IMR-90 (cell line): Measurements from ENCODE around the gene GPR82. TPM values are rescaled to one million over a fixed set of nuclear protein-coding genes. Genes with fewer than 3 reads are reported as not detected.

ENCODE experiments used
- ATAC-seq: fragments of 200-7000 bp; cut with Tn5 transposase; 2 replicates; pipeline ENCODE4 v1.9.1; 2020; ENCODE audit warnings: low read depth, mild to moderate bottlenecking, moderate library complexity
- BruUV-seq: library from RNA; stranded (reverse); fragments of 400-500 nt; replicated peaks from 2 replicates; lab custom pipeline; 2021; lab: Mats Ljungman, UMichigan
- CTCF ChIA-PET: fragments of 300-600 bp; formaldehyde crosslinking; extraction: SDS; loops from one replicate; lab custom pipeline; 2021; ENCODE audit warnings: antibody characterized with exemption; lab: Yijun Ruan, JAX
- POLR2A ChIA-PET: fragments of 300-600 bp; sonication (Branson Sonifier 250); formaldehyde crosslinking; loops from one replicate; lab custom pipeline; 2022; ENCODE audit warnings: antibody characterized with exemption; ENCODE audit not compliant: unreplicated experiment; lab: Charles Lee
- DNase-seq: peaks from one replicate; pipeline ENCODE4 v3.0.0; 2013
- H2AFZ ChIP-seq: replicated peaks from 2 replicates; pipeline ENCODE3; 2013; ENCODE audit warnings: low read length, mild to moderate bottlenecking; ENCODE audit not compliant: poor library complexity
- H2AK5ac ChIP-seq: 2 replicates; pipeline ENCODE4 v1.6.1; 2013; ENCODE audit warnings: low read depth, low read length, inconsistent platforms
- H2AK9ac ChIP-seq: replicated peaks from 2 replicates; pipeline ENCODE3; 2013; ENCODE audit warnings: mild to moderate bottlenecking, low read depth, low read length, moderate library complexity; ENCODE audit not compliant: poor library complexity
- H2BK120ac ChIP-seq: 2 replicates; pipeline ENCODE4 v1.6.1; 2013; ENCODE audit warnings: low read depth, low read length, inconsistent platforms
- H2BK15ac ChIP-seq: 3 replicates; pipeline ENCODE4 v1.6.1; 2013; ENCODE audit warnings: low read depth, low read length, inconsistent platforms
- H2BK20ac ChIP-seq: 2 replicates; pipeline ENCODE4 v1.6.1; 2013; ENCODE audit warnings: low read depth, mild to moderate bottlenecking, inconsistent platforms, low read length, moderate library complexity
- H2BK5ac ChIP-seq: 2 replicates; pipeline ENCODE4 v1.6.1; 2013; ENCODE audit warnings: mild to moderate bottlenecking, low read depth, low read length, inconsistent platforms; ENCODE audit not compliant: poor library complexity, severe bottlenecking
- H3K14ac ChIP-seq: replicated peaks from 2 replicates; pipeline ENCODE4 v1.6.1; 2013; ENCODE audit warnings: low read depth, low read length, inconsistent platforms
- H3K18ac ChIP-seq: 2 replicates; pipeline ENCODE4 v1.6.1; 2013; ENCODE audit warnings: low read depth, low read length, control low read depth
- H3K23ac ChIP-seq: 2 replicates; pipeline ENCODE4 v1.6.1; 2013; ENCODE audit warnings: low read depth, low read length, inconsistent platforms
- H3K27ac ChIP-seq: 2 replicates; pipeline ENCODE4 v1.5.1; 2013; ENCODE audit warnings: mild to moderate bottlenecking, control low read depth, low read length; ENCODE audit not compliant: insufficient read depth
- H3K27me3 ChIP-seq: 2 replicates; pipeline ENCODE4 v1.6.1; 2013; ENCODE audit warnings: low read length; ENCODE audit not compliant: control insufficient read depth, insufficient read depth
- H3K36me3 ChIP-seq: 2 replicates; pipeline ENCODE4 v1.6.1; 2013; ENCODE audit warnings: low read length, mixed read lengths; ENCODE audit not compliant: control insufficient read depth, insufficient read depth
- H3K4ac ChIP-seq: 2 replicates; pipeline ENCODE4 v1.6.1; 2013; ENCODE audit warnings: low read depth, low read length, inconsistent platforms
- H3K4me1 ChIP-seq: 2 replicates; pipeline ENCODE4 v1.6.1; 2013; ENCODE audit warnings: low read length, mixed read lengths; ENCODE audit not compliant: control insufficient read depth, insufficient read depth
- H3K4me2 ChIP-seq: 2 replicates; pipeline ENCODE4 v1.6.1; 2013; ENCODE audit warnings: low read depth, mild to moderate bottlenecking, control low read depth, low read length, moderate library complexity
- H3K4me3 ChIP-seq: 2 replicates; pipeline ENCODE4 v1.5.1; 2013; ENCODE audit warnings: low read depth, mild to moderate bottlenecking, control low read depth, low read length, moderate library complexity; ENCODE audit not compliant: insufficient read depth
- H3K56ac ChIP-seq: 2 replicates; pipeline ENCODE4 v1.6.1; 2013; ENCODE audit warnings: low read length, inconsistent platforms; ENCODE audit not compliant: insufficient read depth; ENCODE audit errors: extremely low read depth
- H3K79me1 ChIP-seq, 2 experiments: 2 replicates each; pipeline ENCODE4 v1.6.1; 2013; ENCODE audit warnings: low read length in 2 of 2, inconsistent platforms in 1 of 2, low read depth in 1 of 2
- H3K9ac ChIP-seq: 2 replicates; pipeline ENCODE4 v1.6.1; 2013; ENCODE audit warnings: low read depth, low read length, control low read depth
- H3K9me1 ChIP-seq: 2 replicates; pipeline ENCODE4 v1.6.1; 2013; ENCODE audit warnings: low read length, inconsistent platforms; ENCODE audit not compliant: insufficient read depth
- H3K9me3 ChIP-seq: 2 replicates; pipeline ENCODE4 v1.6.1; 2013; ENCODE audit warnings: low read length; ENCODE audit not compliant: control insufficient read depth, insufficient read depth
- H4K20me1 ChIP-seq: 2 replicates; pipeline ENCODE4 v1.6.1; 2013; ENCODE audit warnings: low read length, inconsistent platforms; ENCODE audit not compliant: insufficient read depth
- H4K5ac ChIP-seq: 2 replicates; pipeline ENCODE4 v1.6.1; 2013; ENCODE audit warnings: mild to moderate bottlenecking, low read depth, low read length, control low read depth
- H4K8ac ChIP-seq, 2 experiments: 2 replicates each; pipeline ENCODE4 v1.6.1; 2013; ENCODE audit warnings: low read depth in 2 of 2, low read length in 2 of 2, control low read depth in 1 of 2, inconsistent platforms in 1 of 2
- H4K91ac ChIP-seq: 2 replicates; pipeline ENCODE4 v1.6.1; 2013; ENCODE audit warnings: low read depth, low read length, inconsistent platforms; ENCODE audit not compliant: insufficient read depth
- BHLHE40 ChIP-seq: fragments of 150-350 bp; IDR thresholded peaks from 2 replicates; pipeline ENCODE4 v1.6.1; 2016; ENCODE audit warnings: mild to moderate bottlenecking, low read depth, low read length
- CEBPB ChIP-seq: IDR thresholded peaks from 2 replicates; pipeline ENCODE4 v1.6.1; 2012; ENCODE audit warnings: low read depth, low read length, improper control_type of control experiment
- CHD1 ChIP-seq: IDR thresholded peaks from 2 replicates; pipeline ENCODE4 v1.6.1; 2012; ENCODE audit warnings: low read depth, low read length, improper control_type of control experiment
- FOS ChIP-seq: fragments of 150-350 bp; IDR thresholded peaks from 2 replicates; pipeline ENCODE4 v1.6.1; 2016; ENCODE audit warnings: low read depth, low read length
- MAFK ChIP-seq: IDR thresholded peaks from 2 replicates; pipeline ENCODE4 v1.6.1; 2012; ENCODE audit warnings: low read depth, low read length, improper control_type of control experiment
- MAZ ChIP-seq: IDR thresholded peaks from 2 replicates; pipeline ENCODE4 v1.6.1; 2012; ENCODE audit warnings: low read depth, mild to moderate bottlenecking, low read length, improper control_type of control experiment, moderate library complexity, borderline replicate concordance
- MXI1 ChIP-seq: IDR thresholded peaks from 2 replicates; pipeline ENCODE4 v1.6.1; 2012; ENCODE audit warnings: low read depth, mild to moderate bottlenecking, low read length, moderate library complexity, borderline replicate concordance
- NFE2L2 ChIP-seq: fragments of 150-350 bp; IDR thresholded peaks from 2 replicates; pipeline ENCODE4 v1.6.1; 2016; ENCODE audit warnings: low read depth, mild to moderate bottlenecking, low read length
- POLR2A ChIP-seq: IDR thresholded peaks from 2 replicates; pipeline ENCODE4 v1.6.1; 2012; ENCODE audit warnings: mild to moderate bottlenecking, low read depth, low read length
- RAD21 ChIP-seq: IDR thresholded peaks from 2 replicates; pipeline ENCODE4 v1.6.1; 2012; ENCODE audit warnings: low read length, improper control_type of control experiment
- RCOR1 ChIP-seq: IDR thresholded peaks from 2 replicates; pipeline ENCODE4 v1.6.1; 2012; ENCODE audit warnings: mild to moderate bottlenecking, low read length, improper control_type of control experiment; ENCODE audit not compliant: insufficient replicate concordance
- RFX5 ChIP-seq: IDR thresholded peaks from 2 replicates; pipeline ENCODE4 v1.8.0; 2012; ENCODE audit warnings: low read depth, mild to moderate bottlenecking, low read length, moderate library complexity
- SMC3 ChIP-seq: fragments of 150-350 bp; IDR thresholded peaks from 2 replicates; pipeline ENCODE4 v1.6.1; 2016; ENCODE audit warnings: low read depth, mild to moderate bottlenecking, antibody characterized with exemption, low read length, moderate library complexity
- dilution Hi-C: fragments of 300-500 bp; cut with HindIII; formaldehyde crosslinking; loops from one replicate; pipeline ENCODE4 v1.14.3; 2018; ENCODE audit warnings: low sequenced_read_pairs; ENCODE audit not compliant: unreplicated experiment
- in situ Hi-C: fragments of 300-500 bp; cut with MboI; formaldehyde crosslinking; loops from 3 replicates; pipeline ENCODE4 v1.14.3; 2019; ENCODE audit warnings: low sequenced_read_pairs, inconsistent platforms, mixed read lengths
- intact Hi-C: fragments of 100-400 bp; cut with micrococcal nuclease; formaldehyde crosslinking; loops from 2 replicates; pipeline ENCODE4 v1.10.0; 2022
- polyA plus RNA-seq, 3 experiments: library from polyadenylated mRNA; depleted of rRNA; stranded (reverse); fragments of >200 nt; gene quantifications; 2 replicates each; pipeline ENCODE4 v1.2.3, GENCODE V29; 2012; ENCODE audit warnings: low replicate concordance in 1 of 3
- total RNA-seq: library from RNA; depleted of rRNA; stranded (reverse); fragments of >200 nt; gene quantifications from 2 replicates; pipeline ENCODE4 v1.2.3, GENCODE V29; 2012
- TF ChIP-seq, protein P1 (sequence below): conservative IDR thresholded peaks from 2 replicates; pipeline ENCODE4 v1.5.1; 2012; ENCODE audit warnings: mild to moderate bottlenecking, low read depth, low read length, improper control_type of control experiment
- TF ChIP-seq, protein P2 (sequence below): fragments of 150-350 bp; IDR thresholded peaks from 2 replicates; pipeline ENCODE4 v1.6.1; 2016; ENCODE audit warnings: low read depth, mild to moderate bottlenecking, low read length, moderate library complexity, borderline replicate concordance
- TF ChIP-seq, protein P3 (sequence below): fragments of 150-350 bp; IDR thresholded peaks from 2 replicates; pipeline ENCODE4 v1.6.1; 2017; ENCODE audit warnings: mild to moderate bottlenecking, antibody characterized with exemption, low read length, low read depth

The GPR82 gene
- total and polyA plus RNA-seq, 2 of the 4 experiments (the other 2 are of a cell fraction), result not detected

DNA sequence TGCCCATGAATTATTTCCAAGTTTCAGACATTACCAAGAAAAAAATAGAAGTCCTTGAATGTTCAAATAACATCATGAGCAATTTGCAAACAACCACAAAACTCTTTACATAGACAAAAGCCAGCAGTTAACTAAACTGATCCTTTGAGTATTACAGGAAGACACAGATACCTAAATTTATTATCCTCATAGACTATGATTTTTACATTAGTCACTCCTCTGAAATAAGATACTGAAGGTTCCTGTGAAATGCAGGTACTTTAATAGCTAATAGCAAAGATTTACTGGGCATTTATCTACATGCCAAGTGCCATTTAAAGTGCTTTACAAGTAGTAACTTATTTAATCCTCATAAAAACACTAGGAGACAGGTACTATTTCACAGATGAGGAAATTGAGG, 37.7 kb downstream of the GPR82 start:
- intact Hi-C loops, result no loop called here
- no peak overlapping the region for H3K56ac ChIP-seq
- H3K18ac ChIP-seq, result no peak overlapping the region
- H4K91ac ChIP-seq, result no peak overlapping the region
- ChIA-PET CTCF (no interaction called here), POLR2A (no interaction called here)
- no peak overlapping the region for H2BK5ac ChIP-seq
- H3K4me3 ChIP-seq, result no peak overlapping the region
- no peak overlapping the region for H4K5ac ChIP-seq
- H3K4me2 ChIP-seq, result no peak overlapping the region
- H2AFZ ChIP-seq, result no peak overlapping the region
- no peak for ATAC-seq
- no peaks in the 10 kb centered on the region for H3K79me1 ChIP-seq
- dilution Hi-C loops, result no loop called here
- no peak overlapping the region for H2BK120ac ChIP-seq
- no peak overlapping the region for H3K4ac ChIP-seq
- no peak overlapping the region for H2BK20ac ChIP-seq
- H3K36me3 ChIP-seq, result no peaks in the 10 kb centered on the region
- H3K9ac ChIP-seq, result no peak overlapping the region
- DNase-seq, result no peak
- H3K23ac ChIP-seq, result no peak overlapping the region
- no peaks in the 10 kb centered on the region for H4K20me1 ChIP-seq
- H2BK15ac ChIP-seq, result no peak overlapping the region
- BruUV-seq, result no TSS peak
- H3K4me1 ChIP-seq, result no peaks in the 10 kb centered on the region
- H2AK5ac ChIP-seq, result no peak overlapping the region
- in situ Hi-C loops, result loop anchor here (25.0 kb wide), 1 partner anchor 474 kb away; no protein-coding TSS in a partner anchor
- peaks cover 1% of the 10 kb centered on the region; the same call in 1 of the 2 replicates for H3K27me3 ChIP-seq
- TF ChIP-seq NFE2L2 (no peak), MAZ (no peak), RCOR1 (no peak), CHD1 (no peak), POLR2A (no peak), MAFK (no peak), MXI1 (no peak), SMC3 (no peak), RFX5 (no peak), FOS (no peak), RAD21 (no peak), BHLHE40 (no peak), CEBPB (no peak)
- TF ChIP-seq, protein P1, sequence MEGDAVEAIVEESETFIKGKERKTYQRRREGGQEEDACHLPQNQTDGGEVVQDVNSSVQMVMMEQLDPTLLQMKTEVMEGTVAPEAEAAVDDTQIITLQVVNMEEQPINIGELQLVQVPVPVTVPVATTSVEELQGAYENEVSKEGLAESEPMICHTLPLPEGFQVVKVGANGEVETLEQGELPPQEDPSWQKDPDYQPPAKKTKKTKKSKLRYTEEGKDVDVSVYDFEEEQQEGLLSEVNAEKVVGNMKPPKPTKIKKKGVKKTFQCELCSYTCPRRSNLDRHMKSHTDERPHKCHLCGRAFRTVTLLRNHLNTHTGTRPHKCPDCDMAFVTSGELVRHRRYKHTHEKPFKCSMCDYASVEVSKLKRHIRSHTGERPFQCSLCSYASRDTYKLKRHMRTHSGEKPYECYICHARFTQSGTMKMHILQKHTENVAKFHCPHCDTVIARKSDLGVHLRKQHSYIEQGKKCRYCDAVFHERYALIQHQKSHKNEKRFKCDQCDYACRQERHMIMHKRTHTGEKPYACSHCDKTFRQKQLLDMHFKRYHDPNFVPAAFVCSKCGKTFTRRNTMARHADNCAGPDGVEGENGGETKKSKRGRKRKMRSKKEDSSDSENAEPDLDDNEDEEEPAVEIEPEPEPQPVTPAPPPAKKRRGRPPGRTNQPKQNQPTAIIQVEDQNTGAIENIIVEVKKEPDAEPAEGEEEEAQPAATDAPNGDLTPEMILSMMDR, result no peak
- TF ChIP-seq, protein P2, sequence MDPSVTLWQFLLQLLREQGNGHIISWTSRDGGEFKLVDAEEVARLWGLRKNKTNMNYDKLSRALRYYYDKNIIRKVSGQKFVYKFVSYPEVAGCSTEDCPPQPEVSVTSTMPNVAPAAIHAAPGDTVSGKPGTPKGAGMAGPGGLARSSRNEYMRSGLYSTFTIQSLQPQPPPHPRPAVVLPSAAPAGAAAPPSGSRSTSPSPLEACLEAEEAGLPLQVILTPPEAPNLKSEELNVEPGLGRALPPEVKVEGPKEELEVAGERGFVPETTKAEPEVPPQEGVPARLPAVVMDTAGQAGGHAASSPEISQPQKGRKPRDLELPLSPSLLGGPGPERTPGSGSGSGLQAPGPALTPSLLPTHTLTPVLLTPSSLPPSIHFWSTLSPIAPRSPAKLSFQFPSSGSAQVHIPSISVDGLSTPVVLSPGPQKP, result no peak
- TF ChIP-seq, protein P3, sequence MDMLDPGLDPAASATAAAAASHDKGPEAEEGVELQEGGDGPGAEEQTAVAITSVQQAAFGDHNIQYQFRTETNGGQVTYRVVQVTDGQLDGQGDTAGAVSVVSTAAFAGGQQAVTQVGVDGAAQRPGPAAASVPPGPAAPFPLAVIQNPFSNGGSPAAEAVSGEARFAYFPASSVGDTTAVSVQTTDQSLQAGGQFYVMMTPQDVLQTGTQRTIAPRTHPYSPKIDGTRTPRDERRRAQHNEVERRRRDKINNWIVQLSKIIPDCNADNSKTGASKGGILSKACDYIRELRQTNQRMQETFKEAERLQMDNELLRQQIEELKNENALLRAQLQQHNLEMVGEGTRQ, result no peak
- no peaks in the 10 kb centered on the region for H3K9me3 ChIP-seq
- no peak overlapping the region for H3K14ac ChIP-seq
- H3K9me1 ChIP-seq, result no peaks in the 10 kb centered on the region
- H3K27ac ChIP-seq, result no peak overlapping the region
- H2AK9ac ChIP-seq, result no peak overlapping the region
- no peak overlapping the region for H4K8ac ChIP-seq
